HEK293 (cell line): ENCODE measurements around the gene MYO15B.

ENCODE experiments used
- CTCF ChIA-PET: fragments of 350-600 bp; formaldehyde crosslinking; extraction: SDS; loops from one replicate; lab custom pipeline; 2021; ENCODE audit warnings: antibody characterized with exemption; lab: Yijun Ruan, JAX
- POLR2A ChIA-PET: fragments of 300-600 bp; formaldehyde crosslinking; extraction: SDS; loops from one replicate; lab custom pipeline; 2020; ENCODE audit warnings: antibody characterized with exemption, inconsistent platforms; lab: Yijun Ruan, JAX
- H3K27ac ChIP-seq: fragments of 200-500 bp; sonication (Bioruptor generic); 2 replicates; pipeline ENCODE4 v1.5.1; 2014; ENCODE audit warnings: low read depth, low read length, control low read depth, inconsistent platforms; ENCODE audit errors: extremely low read depth
- H3K36me3 ChIP-seq, 2 experiments: fragments of 200-500 bp in 1 of 2; sonication (Bioruptor generic) in 1 of 2; 1 replicate in 1 of 2; 2 replicates in 1 of 2; pipeline ENCODE4 v1.5.1; 2014 to 2017; ENCODE audit warnings: inconsistent platforms in 2 of 2, low read length in 2 of 2; ENCODE audit not compliant: control insufficient read depth in 2 of 2, insufficient read depth in 1 of 2
- H3K4me1 ChIP-seq: fragments of 200-500 bp; sonication (Bioruptor generic); 2 replicates; pipeline ENCODE4 v1.5.1; 2014; ENCODE audit warnings: mild to moderate bottlenecking, low read length, inconsistent platforms; ENCODE audit not compliant: control insufficient read depth, insufficient read depth
- H3K4me3 ChIP-seq: 2 replicates; pipeline ENCODE4 v1.5.1; 2011; ENCODE audit warnings: low read depth, mild to moderate bottlenecking, control low read depth, low read length, moderate library complexity
- H3K9me3 ChIP-seq: fragments of 200-500 bp; sonication (Bioruptor generic); 2 replicates; pipeline ENCODE4 v1.5.1; 2014; ENCODE audit warnings: low read depth, low read length, inconsistent platforms; ENCODE audit not compliant: control insufficient read depth, insufficient read depth
- BCL11B ChIP-seq: fragments of 450-650 bp; formaldehyde crosslinking; IDR thresholded peaks from 2 replicates; pipeline ENCODE4 v1.5.1; 2016; ENCODE audit warnings: low read depth, missing biosample characterization, missing genetic modification characterization
- GLI2 ChIP-seq: fragments of 450-650 bp; formaldehyde crosslinking; IDR thresholded peaks from 2 replicates; pipeline ENCODE4; 2017; ENCODE audit warnings: missing biosample characterization, missing genetic modification characterization, low read depth, borderline replicate concordance
- HIC1 ChIP-seq: fragments of 450-650 bp; formaldehyde crosslinking; IDR thresholded peaks from 2 replicates; pipeline ENCODE4 v1.5.1; 2016; ENCODE audit warnings: missing biosample characterization, missing genetic modification characterization
- PRDM2 ChIP-seq: fragments of 450-650 bp; formaldehyde crosslinking; IDR thresholded peaks from 2 replicates; pipeline ENCODE4 v1.5.1; 2016; ENCODE audit warnings: missing biosample characterization, missing genetic modification characterization, borderline replicate concordance
- ZBTB17 ChIP-seq: fragments of 450-650 bp; formaldehyde crosslinking; IDR thresholded peaks from 2 replicates; pipeline ENCODE4 v1.5.1; 2016; ENCODE audit warnings: missing biosample characterization, missing genetic modification characterization
- ZBTB8A ChIP-seq: fragments of 450-650 bp; formaldehyde crosslinking; IDR thresholded peaks from 2 replicates; pipeline ENCODE4 v1.5.1; 2016; ENCODE audit warnings: missing biosample characterization, missing genetic modification characterization
- ZFHX2 ChIP-seq: fragments of 450-650 bp; formaldehyde crosslinking; conservative IDR thresholded peaks from 2 replicates; pipeline ENCODE4 v1.5.1; 2016; ENCODE audit warnings: missing biosample characterization, missing genetic modification characterization
- ZNF174 ChIP-seq: fragments of 450-650 bp; formaldehyde crosslinking; IDR thresholded peaks from 2 replicates; pipeline ENCODE4 v1.5.0; 2017; ENCODE audit warnings: missing biosample characterization, mild to moderate bottlenecking, missing genetic modification characterization
- ZNF529 ChIP-seq: fragments of 450-650 bp; formaldehyde crosslinking; IDR thresholded peaks from 2 replicates; pipeline ENCODE4 v1.5.1; 2017; ENCODE audit warnings: missing genetic modification characterization, missing biosample characterization; ENCODE audit not compliant: insufficient replicate concordance
- ZNF560 ChIP-seq: fragments of 450-650 bp; formaldehyde crosslinking; IDR thresholded peaks from 2 replicates; pipeline ENCODE4 v1.5.1; 2017; ENCODE audit warnings: missing biosample characterization, missing genetic modification characterization, borderline replicate concordance
- ZNF580 ChIP-seq: fragments of 450-650 bp; formaldehyde crosslinking; IDR thresholded peaks from 2 replicates; pipeline ENCODE4 v1.5.1; 2016; ENCODE audit warnings: missing biosample characterization, missing genetic modification characterization
- ZNF639 ChIP-seq: fragments of 450-650 bp; formaldehyde crosslinking; IDR thresholded peaks from 2 replicates; pipeline ENCODE4 v1.5.1; 2016; ENCODE audit warnings: missing biosample characterization, missing genetic modification characterization
- ZNF664 ChIP-seq: fragments of 450-650 bp; formaldehyde crosslinking; IDR thresholded peaks from 2 replicates; pipeline ENCODE4 v1.5.1; 2016; ENCODE audit warnings: missing biosample characterization, missing genetic modification characterization
- ZNF692 ChIP-seq: fragments of 450-650 bp; formaldehyde crosslinking; IDR thresholded peaks from 2 replicates; pipeline ENCODE4 v1.5.1; 2016; ENCODE audit warnings: missing biosample characterization, missing genetic modification characterization
- ZNF76 ChIP-seq: fragments of 450-650 bp; formaldehyde crosslinking; IDR thresholded peaks from 2 replicates; pipeline ENCODE4; 2016; ENCODE audit warnings: low read depth, missing biosample characterization, missing genetic modification characterization, borderline replicate concordance
- ZSCAN16 ChIP-seq: fragments of 450-650 bp; formaldehyde crosslinking; IDR thresholded peaks from 2 replicates; pipeline ENCODE4 v1.5.1; 2016; ENCODE audit warnings: missing biosample characterization, missing genetic modification characterization
- ZSCAN5A ChIP-seq: fragments of 450-650 bp; formaldehyde crosslinking; IDR thresholded peaks from 2 replicates; pipeline ENCODE4 v1.5.1; 2016; ENCODE audit warnings: missing biosample characterization, missing genetic modification characterization

MYO15B gene

DNA sequence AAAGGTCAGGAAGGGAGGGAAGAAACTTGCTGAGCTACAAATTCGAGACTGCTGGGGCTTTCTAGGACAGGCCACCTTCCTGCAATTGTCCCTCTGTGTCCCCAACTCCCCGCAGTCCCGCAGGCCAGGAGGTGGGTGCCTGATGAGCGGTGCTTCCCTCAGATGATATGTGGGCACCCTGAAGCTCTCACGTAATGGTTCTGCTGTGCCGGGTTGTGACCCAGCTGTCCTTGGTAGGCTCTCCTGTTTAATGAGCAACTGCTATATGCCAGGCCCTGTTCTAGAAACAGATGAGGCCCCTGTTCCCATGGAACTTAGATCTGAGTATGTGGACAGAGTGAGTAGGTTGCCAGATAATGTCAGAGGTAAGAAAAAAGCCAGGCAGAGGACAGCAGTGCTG, 22.0 kb upstream of the MYO15B start:
- no peak overlapping the region for H3K4me3 ChIP-seq
- CTCF ChIA-PET = interaction anchor here (0.6 to 1.6 kb wide), 4 partner anchors 18 to 67 kb away, joined by 3 to 9 read pairs (median 4); partner anchors contain the start of gene SMIM5
- H3K9me3 ChIP-seq = no peaks in the 10 kb centered on the region
- TF ChIP-seq ZSCAN16 (tag by site-specific recombination) (no peak), ZNF664 (tag by site-specific recombination) (peak; percentile 96)
- TF ChIP-seq, all 188 proteins: peak for 1
- H3K36me3 ChIP-seq = peaks cover 0 to 25% of the 10 kb centered on the region in 2 experiments; a peak in 1 of 3 replicates
- H3K27ac ChIP-seq = no peak overlapping the region
- POLR2A ChIA-PET = interaction anchor here (1.0 to 1.5 kb wide), 3 partner anchors 25 to 214 kb away, joined by 3 read pairs; partner anchors contain the start of gene LLGL2
- H3K4me1 ChIP-seq = no peaks in the 10 kb centered on the region

DNA sequence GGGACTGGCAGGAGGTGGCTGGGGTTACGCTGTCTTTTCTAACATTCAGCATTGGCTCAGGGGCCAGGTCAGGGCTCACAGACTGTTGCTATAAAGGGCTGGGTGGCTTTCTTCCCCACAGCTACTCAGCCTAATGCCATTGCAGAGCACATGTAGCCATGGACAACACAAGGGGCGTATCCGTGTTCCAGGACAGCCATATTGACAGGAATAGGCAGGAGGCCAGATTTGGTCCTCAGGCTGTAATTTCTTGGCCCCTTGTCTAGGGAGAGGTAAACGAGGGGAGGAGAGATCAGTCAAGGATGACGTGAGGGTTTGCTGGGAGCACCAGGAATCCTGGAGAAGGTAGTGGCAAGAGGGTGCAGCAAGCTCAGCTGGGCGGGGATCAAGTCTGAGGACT, 21.2 kb upstream of the MYO15B start:
- Histone ChIP-seq H3K36me3 (peaks cover 0 to 25% of the 10 kb centered on the region in 2 experiments; a peak in 1 of 3 replicates), H3K27ac (no peak overlapping the region)
- POLR2A ChIA-PET = interaction anchor here (1.2 kb wide), 1 partner anchor 24 kb away, joined by 3 read pairs; no protein-coding TSS in a partner anchor
- no peak for TF ChIP-seq ZNF692 (tag by site-specific recombination)
- TF ChIP-seq ZFHX2 (tag by site-specific recombination) = no peak
- TF ChIP-seq ZBTB17 (tag by site-specific recombination) = no peak
- no peak for TF ChIP-seq ZBTB8A (tag by site-specific recombination)
- no peak for TF ChIP-seq HIC1 (tag by site-specific recombination)
- no peak for TF ChIP-seq PRDM2 (tag by site-specific recombination)
- TF ChIP-seq ZNF174 (tag by site-specific recombination) = no peak
- TF ChIP-seq GLI2 (tag by site-specific recombination) = no peak
- no peak for TF ChIP-seq ZNF76 (tag by site-specific recombination)
- TF ChIP-seq ZSCAN5A (tag by site-specific recombination) = no peak
- TF ChIP-seq ZNF639 = no peak
- no peak for TF ChIP-seq ZNF580 (tag by site-specific recombination)
- no peak for TF ChIP-seq ZNF529 (tag by site-specific recombination)
- TF ChIP-seq BCL11B = no peak
- TF ChIP-seq ZNF560 (tag by site-specific recombination) = no peak

More for the DNA sequence above, 21.2 kb upstream of the MYO15B start:
- Histone ChIP-seq H3K9me3 (no peaks in the 10 kb centered on the region), H3K4me3 (no peak overlapping the region), H3K4me1 (no peaks in the 10 kb centered on the region)
- CTCF ChIA-PET = interaction anchor here (1.1 kb wide), 1 partner anchor 35 kb away, joined by 3 read pairs; no protein-coding TSS in a partner anchor
